Liver (tissue), 9 donors: ENCODE measurements around the gene MXD3. TPM values are rescaled to one million over a fixed set of nuclear protein-coding genes. Genes with fewer than 3 reads are reported as not detected.

Experiments
- DNase-seq: peaks from one replicate; pipeline ENCODE4 v3.0.0-alpha.2; 2017; ENCODE audit warnings: low spot score
- H3K27ac ChIP-seq, 2 donors: one replicate each; pipeline ENCODE4 v1.7.0; 2013; ENCODE audit warnings: inconsistent platforms in 2 of 2, low read length in 2 of 2, control low read depth in 1 of 2, low read depth in 1 of 2, mild to moderate bottlenecking in 1 of 2
- H3K27me3 ChIP-seq, 4 donors: one replicate each; pipeline versions ENCODE4 v1.6.1 to v1.7.0; 2013; ENCODE audit warnings: low read length in 3 of 4, inconsistent platforms in 1 of 4, mild to moderate bottlenecking in 1 of 4, moderate library complexity in 1 of 4; ENCODE audit not compliant: control insufficient read depth in 4 of 4, insufficient read depth in 4 of 4
- H3K36me3 ChIP-seq, 4 donors: one replicate each; pipeline versions ENCODE4 v1.6.1 to v1.7.0; 2013; ENCODE audit warnings: low read length in 3 of 4, mild to moderate bottlenecking in 3 of 4, low read depth in 1 of 4, moderate library complexity in 1 of 4; ENCODE audit not compliant: control insufficient read depth in 4 of 4, insufficient read depth in 3 of 4
- H3K4me1 ChIP-seq, 4 donors: one replicate each; pipeline versions ENCODE4 v1.6.1 to v1.7.0; 2013; ENCODE audit warnings: low read length in 3 of 4, mild to moderate bottlenecking in 3 of 4, moderate library complexity in 1 of 4; ENCODE audit not compliant: control insufficient read depth in 4 of 4, insufficient read depth in 4 of 4
- H3K4me3 ChIP-seq, 3 donors: one replicate each; pipeline versions ENCODE4 v1.6.1 to v1.7.0; 2013; ENCODE audit warnings: low read length in 3 of 3, control low read depth in 1 of 3, low read depth in 1 of 3, mild to moderate bottlenecking in 1 of 3
- H3K9ac ChIP-seq, 2 donors: one replicate each; pipeline ENCODE4 v1.7.0; 2013; ENCODE audit warnings: low read length in 2 of 2, mild to moderate bottlenecking in 2 of 2, moderate library complexity in 2 of 2, control low read depth in 1 of 2, low read depth in 1 of 2
- H3K9me3 ChIP-seq, 4 donors: one replicate each; pipeline versions ENCODE4 v1.6.1 to v1.7.0; 2013; ENCODE audit warnings: low read length in 3 of 4; ENCODE audit not compliant: control insufficient read depth in 4 of 4
- ATF3 ChIP-seq: IDR thresholded peaks from 2 replicates; pipeline ENCODE4 v1.6.1; 2016; ENCODE audit warnings: antibody characterized with exemption
- FOXA1 ChIP-seq: IDR thresholded peaks from 2 replicates; pipeline ENCODE4 v1.6.1; 2016; ENCODE audit warnings: antibody characterized with exemption
- FOXA2 ChIP-seq: IDR thresholded peaks from 2 replicates; pipeline ENCODE4 v1.6.1; 2016; ENCODE audit warnings: antibody characterized with exemption
- GABPA ChIP-seq, 2 donors: IDR thresholded peaks in 1 of 2; conservative IDR thresholded peaks in 1 of 2; 2 replicates each; pipeline ENCODE4 v1.6.1; 2016; ENCODE audit warnings: antibody characterized with exemption in 2 of 2, mild to moderate bottlenecking in 1 of 2, moderate library complexity in 1 of 2
- HNF4A ChIP-seq, 2 donors: conservative IDR thresholded peaks; 2 replicates each; pipeline ENCODE4 v1.6.1; 2016; ENCODE audit warnings: antibody characterized with exemption in 2 of 2, mild to moderate bottlenecking in 2 of 2
- JUND ChIP-seq, 2 donors: IDR thresholded peaks; 2 replicates each; pipeline ENCODE4 v1.6.1; 2016; ENCODE audit warnings: antibody characterized with exemption in 2 of 2
- NR2F2 ChIP-seq: IDR thresholded peaks from 2 replicates; pipeline ENCODE4 v1.6.1; 2016; ENCODE audit warnings: antibody characterized with exemption
- RAD21 ChIP-seq, 2 donors: IDR thresholded peaks; 2 replicates each; pipeline ENCODE4 v1.6.1; 2016; ENCODE audit warnings: antibody characterized with exemption in 2 of 2, mild to moderate bottlenecking in 2 of 2
- RXRA ChIP-seq, 2 donors: IDR thresholded peaks; 2 replicates each; pipeline ENCODE4 v1.6.1; 2017 to 2018; ENCODE audit warnings: antibody characterized with exemption in 2 of 2, mild to moderate bottlenecking in 1 of 2
- SP1 ChIP-seq: IDR thresholded peaks from 2 replicates; pipeline ENCODE4 v1.6.1; 2018; ENCODE audit warnings: antibody characterized with exemption, mild to moderate bottlenecking
- TAF1 ChIP-seq: conservative IDR thresholded peaks from 2 replicates; pipeline ENCODE4 v1.6.1; 2016; ENCODE audit warnings: antibody characterized with exemption, mild to moderate bottlenecking
- YY1 ChIP-seq: IDR thresholded peaks from 2 replicates; pipeline ENCODE4 v1.6.1; 2016; ENCODE audit warnings: antibody characterized with exemption, mild to moderate bottlenecking
- ZBTB33 ChIP-seq: IDR thresholded peaks from 2 replicates; pipeline ENCODE4 v1.6.1; 2016; ENCODE audit warnings: antibody characterized with exemption
- WGBS: extraction: QIAGEN DNeasy Blood & Tissue Kit; methylation state at CpG from one replicate; pipeline ENCODE4 v1.1.7; 2013; 5-methylcytosine and 5-hydroxymethylcytosine counted together
- polyA plus RNA-seq, 2 donors: library from polyadenylated mRNA; stranded (reverse) in 1 of 2; unstranded in 1 of 2; fragments of 200-250 nt in 1 of 2; fragments of >200 nt in 1 of 2; fragmentation: Nextera tagmentation in 1 of 2; extraction: Ambion mirVana in 1 of 2; gene quantifications; one replicate each; pipeline versions ENCODE4 v1.2.1 to v1.2.3, GENCODE V29; 2013 to 2015
- total RNA-seq, 2 donors: library from RNA; depleted of rRNA; stranded (reverse); fragments of >200 nt; gene quantifications; one replicate each; pipeline ENCODE4 v1.2.3, GENCODE V29; 2014
- TF ChIP-seq, protein P1 (sequence below): fragments of 150-350 bp; IDR thresholded peaks from 2 replicates; pipeline ENCODE4 v1.5.1; 2017; ENCODE audit warnings: improper control_type of control experiment, low read depth, low read length; ENCODE audit not compliant: missing input control
- TF ChIP-seq, protein P2 (sequence below): IDR thresholded peaks from 2 replicates; pipeline ENCODE4 v1.6.1; 2016; ENCODE audit warnings: antibody characterized with exemption, mild to moderate bottlenecking
- TF ChIP-seq, protein P3 (sequence below): IDR thresholded peaks from 2 replicates; pipeline ENCODE4 v1.6.1; 2016; ENCODE audit warnings: antibody characterized with exemption
- donor health status: healthy.
- donor health status: healthy.
- donor health status: healthy.
- donor health status: healthy.
- donor health status: healthy.

Gene MXD3
- total and polyA plus RNA-seq, 4 donors: 1.9 to 36.8 (median 7.0) TPM

- peaks cover 10 to 31% (median 24%) of the 10 kb centered on the region in 4 donors for H3K4me1 ChIP-seq
These were observed 12.0 kb downstream of the MXD3 start for GRCh38 chr5:177299697-177300096.

GRCh38 chr5:177297922-177298321 is 13.8 kb downstream of the MXD3 start:
- no peak overlapping the region for H3K9ac ChIP-seq
- 94% methylated on average over 2 of the region's 2 CpGs for WGBS
- H3K27ac ChIP-seq: no peak overlapping the region
- H3K4me3 ChIP-seq: no peak overlapping the region
- H3K36me3 ChIP-seq: peaks cover 7 to 32% (median 28%) of the 10 kb centered on the region in 4 donors
- peaks cover 9 to 25% (median 18%) of the 10 kb centered on the region in 4 donors for H3K4me1 ChIP-seq
- no peaks in the 10 kb centered on the region for H3K27me3 ChIP-seq
- no peak for DNase-seq
- no peaks in the 10 kb centered on the region for H3K9me3 ChIP-seq
- TF ChIP-seq, protein P1, sequence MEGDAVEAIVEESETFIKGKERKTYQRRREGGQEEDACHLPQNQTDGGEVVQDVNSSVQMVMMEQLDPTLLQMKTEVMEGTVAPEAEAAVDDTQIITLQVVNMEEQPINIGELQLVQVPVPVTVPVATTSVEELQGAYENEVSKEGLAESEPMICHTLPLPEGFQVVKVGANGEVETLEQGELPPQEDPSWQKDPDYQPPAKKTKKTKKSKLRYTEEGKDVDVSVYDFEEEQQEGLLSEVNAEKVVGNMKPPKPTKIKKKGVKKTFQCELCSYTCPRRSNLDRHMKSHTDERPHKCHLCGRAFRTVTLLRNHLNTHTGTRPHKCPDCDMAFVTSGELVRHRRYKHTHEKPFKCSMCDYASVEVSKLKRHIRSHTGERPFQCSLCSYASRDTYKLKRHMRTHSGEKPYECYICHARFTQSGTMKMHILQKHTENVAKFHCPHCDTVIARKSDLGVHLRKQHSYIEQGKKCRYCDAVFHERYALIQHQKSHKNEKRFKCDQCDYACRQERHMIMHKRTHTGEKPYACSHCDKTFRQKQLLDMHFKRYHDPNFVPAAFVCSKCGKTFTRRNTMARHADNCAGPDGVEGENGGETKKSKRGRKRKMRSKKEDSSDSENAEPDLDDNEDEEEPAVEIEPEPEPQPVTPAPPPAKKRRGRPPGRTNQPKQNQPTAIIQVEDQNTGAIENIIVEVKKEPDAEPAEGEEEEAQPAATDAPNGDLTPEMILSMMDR: no peak
- TF ChIP-seq NR2F2 (no peak), RXRA (IDR thresholded peaks at IDR 0.05) (no peak), JUND (IDR thresholded peaks at IDR 0.05) (no peak), HNF4A (conservative IDR thresholded peaks at IDR 0.05) (no peak), FOXA1 (no peak), ZBTB33 (no peak)
- TF ChIP-seq, protein P2, sequence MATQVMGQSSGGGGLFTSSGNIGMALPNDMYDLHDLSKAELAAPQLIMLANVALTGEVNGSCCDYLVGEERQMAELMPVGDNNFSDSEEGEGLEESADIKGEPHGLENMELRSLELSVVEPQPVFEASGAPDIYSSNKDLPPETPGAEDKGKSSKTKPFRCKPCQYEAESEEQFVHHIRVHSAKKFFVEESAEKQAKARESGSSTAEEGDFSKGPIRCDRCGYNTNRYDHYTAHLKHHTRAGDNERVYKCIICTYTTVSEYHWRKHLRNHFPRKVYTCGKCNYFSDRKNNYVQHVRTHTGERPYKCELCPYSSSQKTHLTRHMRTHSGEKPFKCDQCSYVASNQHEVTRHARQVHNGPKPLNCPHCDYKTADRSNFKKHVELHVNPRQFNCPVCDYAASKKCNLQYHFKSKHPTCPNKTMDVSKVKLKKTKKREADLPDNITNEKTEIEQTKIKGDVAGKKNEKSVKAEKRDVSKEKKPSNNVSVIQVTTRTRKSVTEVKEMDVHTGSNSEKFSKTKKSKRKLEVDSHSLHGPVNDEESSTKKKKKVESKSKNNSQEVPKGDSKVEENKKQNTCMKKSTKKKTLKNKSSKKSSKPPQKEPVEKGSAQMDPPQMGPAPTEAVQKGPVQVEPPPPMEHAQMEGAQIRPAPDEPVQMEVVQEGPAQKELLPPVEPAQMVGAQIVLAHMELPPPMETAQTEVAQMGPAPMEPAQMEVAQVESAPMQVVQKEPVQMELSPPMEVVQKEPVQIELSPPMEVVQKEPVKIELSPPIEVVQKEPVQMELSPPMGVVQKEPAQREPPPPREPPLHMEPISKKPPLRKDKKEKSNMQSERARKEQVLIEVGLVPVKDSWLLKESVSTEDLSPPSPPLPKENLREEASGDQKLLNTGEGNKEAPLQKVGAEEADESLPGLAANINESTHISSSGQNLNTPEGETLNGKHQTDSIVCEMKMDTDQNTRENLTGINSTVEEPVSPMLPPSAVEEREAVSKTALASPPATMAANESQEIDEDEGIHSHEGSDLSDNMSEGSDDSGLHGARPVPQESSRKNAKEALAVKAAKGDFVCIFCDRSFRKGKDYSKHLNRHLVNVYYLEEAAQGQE: no peak
- TF ChIP-seq, protein P3, sequence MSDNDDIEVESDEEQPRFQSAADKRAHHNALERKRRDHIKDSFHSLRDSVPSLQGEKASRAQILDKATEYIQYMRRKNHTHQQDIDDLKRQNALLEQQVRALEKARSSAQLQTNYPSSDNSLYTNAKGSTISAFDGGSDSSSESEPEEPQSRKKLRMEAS: no peak

More at GRCh38 chr5:177299697-177300096, 12.0 kb downstream of the MXD3 start:
- Histone ChIP-seq H3K9me3 (no peaks in the 10 kb centered on the region), H3K9ac (no peak overlapping the region), H3K4me3 (no peak overlapping the region), H3K27me3 (no peaks in the 10 kb centered on the region), H3K27ac (peak overlapping the region in 1 of 2 donors; percentile 26), H3K36me3 (peaks cover 2 to 16% (median 12%) of the 10 kb centered on the region in 4 donors)
- DNase-seq: no peak
- no peak for TF ChIP-seq SP1
- no peak for TF ChIP-seq FOXA1
- no peak for TF ChIP-seq ATF3
- no peak for TF ChIP-seq GABPA (IDR thresholded peaks at IDR 0.05 in 1 of 2, conservative IDR thresholded peaks at IDR 0.05 in 1 of 2)
- TF ChIP-seq, protein P1: no peak
- TF ChIP-seq RAD21 (IDR thresholded peaks at IDR 0.05): no peak
- TF ChIP-seq FOXA2: no peak
- TF ChIP-seq RXRA (IDR thresholded peaks at IDR 0.05): no peak
- TF ChIP-seq YY1: no peak
- no peak for TF ChIP-seq NR2F2
- TF ChIP-seq, protein P3: no peak
- no peak for TF ChIP-seq ZBTB33
- TF ChIP-seq JUND (IDR thresholded peaks at IDR 0.05): no peak
- TF ChIP-seq TAF1: no peak
- 79% methylated on average over 9 of the region's 9 CpGs for WGBS
